GM12878 (cell line): ENCODE measurements around the gene BPIFB3. TPM values are rescaled to one million over a fixed set of nuclear protein-coding genes. Genes with fewer than 3 reads are reported as not detected.

Experiments used
- ATAC-seq: fragments of 200-7000 bp; cut with Tn5 transposase; 3 replicates; pipeline ENCODE4 v1.9.1; 2020; ENCODE audit warnings: mild to moderate bottlenecking, moderate library complexity
- BruUV-seq: library from RNA; stranded (reverse); fragments of 400-500 nt; replicated peaks from 2 replicates; lab custom pipeline; 2021; lab: Mats Ljungman, UMichigan
- CTCF ChIA-PET: fragments of 300-600 bp; sonication (Branson Sonifier 250); formaldehyde crosslinking; extraction: SDS; loops from one replicate; lab custom pipeline; 2021; ENCODE audit warnings: inconsistent platforms; lab: Yijun Ruan, JAX
- POLR2A ChIA-PET: fragments of 350-600 bp; formaldehyde crosslinking; extraction: SDS; loops from one replicate; lab custom pipeline; 2021; ENCODE audit warnings: inconsistent platforms; lab: Charles Lee
- RAD21 ChIA-PET: fragments of 300-600 bp; sonication (Branson Sonifier 250); formaldehyde crosslinking; loops from one replicate; lab custom pipeline; 2023; ENCODE audit warnings: antibody characterized with exemption; ENCODE audit not compliant: unreplicated experiment; lab: Charles Lee
- SMC1A ChIA-PET: fragments of 300-600 bp; sonication (Branson Sonifier 250); formaldehyde crosslinking; loops from one replicate; lab custom pipeline; 2023; ENCODE audit not compliant: unreplicated experiment, uncharacterized antibody; lab: Charles Lee
- DNase-seq: peaks from one replicate; pipeline ENCODE4 v3.0.0-alpha.2; 2011; ENCODE audit warnings: low read depth, low spot score
- FAIRE-seq: peaks from 3 replicates; lab custom pipeline; 2011; peaks lifted over from hg19 to GRCh38; lab: Jason Lieb, UNC
- H2AFZ ChIP-seq: 2 replicates; pipeline ENCODE4 v1.6.0; 2011; ENCODE audit warnings: low read depth, low read length, control low read depth; ENCODE audit not compliant: control insufficient read depth
- H3K27ac ChIP-seq: 2 replicates; pipeline ENCODE4 v1.5.1; 2011; ENCODE audit warnings: control low read depth; ENCODE audit not compliant: control insufficient read depth, insufficient read depth
- H3K27me3 ChIP-seq, 2 experiments: replicated peaks in 1 of 2; 2 replicates each; pipeline versions ENCODE4 v1.6.0 to v1.6.1; 2011; ENCODE audit warnings: low read length in 1 of 2; ENCODE audit not compliant: control insufficient read depth in 2 of 2, insufficient read depth in 2 of 2
- H3K36me3 ChIP-seq, 2 experiments: 2 replicates each; pipeline ENCODE4 v1.5.1; 2011; ENCODE audit warnings: low read length in 1 of 2; ENCODE audit not compliant: control insufficient read depth in 2 of 2, insufficient read depth in 2 of 2
- H3K4me1 ChIP-seq: 2 replicates; pipeline ENCODE4 v1.6.1; 2011; ENCODE audit warnings: mild to moderate bottlenecking, low read length, moderate library complexity, mixed read lengths; ENCODE audit not compliant: control insufficient read depth, insufficient read depth
- H3K4me2 ChIP-seq: 2 replicates; pipeline ENCODE4 v1.6.0; 2011; ENCODE audit warnings: control low read depth; ENCODE audit not compliant: control insufficient read depth, insufficient read depth
- H3K4me3 ChIP-seq: fragments of 200-600 bp; sonication (generic); 2 replicates; pipeline ENCODE4 v1.5.1; 2016
- H3K79me2 ChIP-seq: 2 replicates; pipeline ENCODE4 v1.6.0; 2011; ENCODE audit warnings: low read length; ENCODE audit not compliant: control insufficient read depth, insufficient read depth
- H3K9ac ChIP-seq: 2 replicates; pipeline ENCODE4 v1.8.0; 2011; ENCODE audit warnings: low read length, control low read depth, mixed read lengths; ENCODE audit not compliant: control insufficient read depth, insufficient read depth
- H3K9me3 ChIP-seq: replicated peaks from 3 replicates; pipeline ENCODE4 v1.5.1; 2011; ENCODE audit warnings: mild to moderate bottlenecking, low read length; ENCODE audit not compliant: control insufficient read depth, insufficient read depth
- H4K20me1 ChIP-seq: 2 replicates; pipeline ENCODE4 v1.6.0; 2011; ENCODE audit not compliant: control insufficient read depth, insufficient read depth
- E2F8 ChIP-seq: fragments of 450-650 bp; IDR thresholded peaks from 2 replicates; pipeline ENCODE4 v1.6.1; 2018; ENCODE audit warnings: mild to moderate bottlenecking, low read depth, moderate library complexity; ENCODE audit not compliant: partially characterized antibody
- NFXL1 ChIP-seq: fragments of 450-650 bp; IDR thresholded peaks from 2 replicates; pipeline ENCODE4 v1.6.1; 2017; ENCODE audit warnings: antibody characterized with exemption, mild to moderate bottlenecking, borderline replicate concordance
- NFYA ChIP-seq: IDR thresholded peaks from 2 replicates; pipeline ENCODE4 v1.6.1; 2011; ENCODE audit warnings: low read depth, mild to moderate bottlenecking, low read length, improper control_type of control experiment, borderline replicate concordance
- RB1 ChIP-seq: fragments of 450-650 bp; formaldehyde crosslinking; IDR thresholded peaks from 2 replicates; pipeline ENCODE4 v1.6.1; 2017; ENCODE audit warnings: mild to moderate bottlenecking, borderline replicate concordance
- SIX5 ChIP-seq: IDR thresholded peaks from 2 replicates; pipeline ENCODE4 v1.6.1; 2011; ENCODE audit warnings: mild to moderate bottlenecking, low read depth, low read length, moderate library complexity; ENCODE audit not compliant: severe bottlenecking
- SP1 ChIP-seq: IDR thresholded peaks from one replicate; pipeline ENCODE4 v1.6.1; 2011; ENCODE audit warnings: low read depth, low read length
- TCF7 ChIP-seq: IDR thresholded peaks from 2 replicates; pipeline ENCODE4 v1.6.1; 2014; ENCODE audit warnings: antibody characterized with exemption, borderline replicate concordance
- ZNF384 ChIP-seq: IDR thresholded peaks from 2 replicates; pipeline ENCODE4 v1.6.1; 2012; ENCODE audit warnings: low read depth, mild to moderate bottlenecking, low read length, improper control_type of control experiment, borderline replicate concordance
- WGBS: methylation state at CpG from one replicate; pipeline ENCODE4 v1.1.6; 2016; ENCODE audit warnings: low lambda C conversion rate; ENCODE audit not compliant: insufficient replicate concordance, insufficient coverage; ENCODE audit errors: missing lambda C conversion rate; 5-methylcytosine and 5-hydroxymethylcytosine counted together
- in situ Hi-C: fragments of 300-500 bp; cut with MboI; formaldehyde crosslinking; loops from 9 replicates; pipeline ENCODE4 v1.14.3; 2018; ENCODE audit warnings: mixed read lengths
- intact Hi-C: fragments of 100-400 bp; cut with micrococcal nuclease; formaldehyde crosslinking; loops from one replicate; pipeline ENCODE4 v1.14.2; 2022; ENCODE audit not compliant: unreplicated experiment
- polyA plus RNA-seq, 11 experiments: library from polyadenylated mRNA; depleted of rRNA in 4 of 11; unstranded in 6 of 11; stranded (reverse) in 5 of 11; fragments of >200 nt; fragmentation: Nextera tagmentation in 4 of 11; fragmentation: Illumina TruSeq in 1 of 11; extraction: Ambion mirVana in 4 of 11; extraction: Trizol in 1 of 11; gene quantifications; 1 replicate in 1 of 11; 2 replicates in 10 of 11; pipeline versions ENCODE4 v1.2.1 to v1.2.3, GENCODE V29; 2011 to 2016; ENCODE audit warnings: inconsistent platforms in 2 of 11, missing spikeins in 2 of 11, low read depth in 1 of 11
- total RNA-seq, 4 experiments: library from RNA; depleted of rRNA in 3 of 4; stranded (reverse); fragments of >200 nt in 3 of 4; fragmentation: Illumina TruSeq in 1 of 4; extraction: Trizol in 1 of 4; gene quantifications; 2 replicates each; pipeline versions ENCODE4 v1.2.1 to v1.2.3, GENCODE V29; 2013 to 2021

Gene BPIFB3
- total and polyA plus RNA-seq, 10 of the 15 experiments (the other 5 are each of a cell fraction or from before 2014, with no cell fraction given) = not detected

DNA sequence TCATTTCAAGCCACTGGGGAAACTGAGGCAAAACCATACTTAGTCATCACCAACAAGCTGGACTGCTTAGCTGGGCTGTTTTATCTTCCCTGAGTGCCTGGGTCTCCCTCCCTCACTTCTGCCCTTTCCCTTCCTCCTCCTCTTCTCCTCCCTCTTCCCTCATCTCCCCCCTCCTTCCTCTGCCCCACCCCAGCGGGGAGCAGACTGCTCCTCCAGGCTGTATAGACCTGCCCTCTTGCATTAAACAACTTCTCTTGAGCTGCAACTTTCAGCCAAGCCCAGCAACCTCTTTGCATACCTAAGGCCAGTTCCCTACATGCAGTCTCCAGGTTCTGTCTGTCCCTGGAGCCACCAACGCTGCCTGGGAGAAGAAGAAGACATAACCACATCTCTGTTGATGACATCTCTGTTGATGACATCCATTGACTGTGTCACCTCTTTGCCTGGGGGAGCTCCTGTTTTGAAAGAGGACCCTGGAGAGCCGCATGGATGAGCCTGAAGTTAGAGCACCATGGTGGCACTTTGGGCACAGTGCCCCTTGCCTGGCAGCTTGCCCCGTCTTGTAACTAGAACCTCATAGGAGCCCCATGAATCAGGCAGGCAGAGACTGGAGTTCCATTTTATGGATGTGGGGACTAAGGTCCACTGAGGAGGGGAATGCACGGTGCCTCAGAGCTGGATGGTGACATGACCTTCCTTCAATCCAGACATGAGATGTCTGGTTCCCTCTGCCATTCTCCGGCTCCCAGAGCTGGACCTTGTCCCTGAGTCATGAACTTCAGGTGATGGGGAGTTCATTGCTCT lies 30.1 kb upstream of the BPIFB3 start:
- Histone ChIP-seq H2AFZ (no peak overlapping the region), H3K4me2 (no peak overlapping the region), H3K4me3 (no peak overlapping the region), H3K9ac (no peak overlapping the region), H3K9me3 (no peaks in the 10 kb centered on the region), H4K20me1 (no peaks in the 10 kb centered on the region), H3K4me1 (peaks cover 3% of the 10 kb centered on the region), H3K27ac (no peak overlapping the region), H3K36me3 (no peaks in the 10 kb centered on the region), H3K27me3 (no peaks in the 10 kb centered on the region; a peak in 1 of 4 replicates), H3K79me2 (no peaks in the 10 kb centered on the region)
- DNase-seq (no peak), ATAC-seq (no peak), FAIRE-seq (no peak)
- ChIA-PET SMC1A (no interaction called here), CTCF (no interaction called here), POLR2A (no interaction called here), RAD21 (no interaction called here)
- 30% methylated on average over 6 of the region's 6 CpGs for WGBS
- no peak for TF ChIP-seq SP1
- TF ChIP-seq ZNF384 = no peak
- TF ChIP-seq SIX5 = no peak
- no peak for TF ChIP-seq E2F8
- no peak for TF ChIP-seq NFXL1
- TF ChIP-seq NFYA = no peak
- TF ChIP-seq RB1 = no peak
- no peak for TF ChIP-seq TCF7
- in situ Hi-C loops (no loop called here), intact Hi-C loops (no loop called here)
- BruUV-seq = no TSS peak
